HepG2 (cell line): ENCODE measurements around the gene SRXN1. TPM values are rescaled to one million over a fixed set of nuclear protein-coding genes. Genes with fewer than 3 reads are reported as not detected.

Experiments used
- ADNP ChIP-seq: sonication (generic); formaldehyde crosslinking; IDR thresholded peaks from 2 replicates; pipeline ENCODE4 v1.4.0; 2020; ENCODE audit warnings: missing genetic modification reagents
- ESRRA ChIP-seq: sonication (generic); formaldehyde crosslinking; IDR thresholded peaks from 2 replicates; pipeline ENCODE4 v1.5.1; 2020; ENCODE audit warnings: mild to moderate bottlenecking, low read depth, missing genetic modification reagents
- ETV5 ChIP-seq: IDR thresholded peaks from 2 replicates; pipeline ENCODE4 v1.6.1; 2018; ENCODE audit warnings: missing biosample characterization, missing genetic modification reagents, inconsistent platforms, borderline replicate concordance
- GPBP1L1 ChIP-seq: sonication (generic); formaldehyde crosslinking; IDR thresholded peaks from 2 replicates; pipeline ENCODE4 v1.5.0; 2020; ENCODE audit warnings: mild to moderate bottlenecking, missing genetic modification reagents
- HIVEP1 ChIP-seq: sonication (generic); formaldehyde crosslinking; IDR thresholded peaks from 2 replicates; pipeline ENCODE4 v1.4.0; 2020; ENCODE audit warnings: mild to moderate bottlenecking, missing genetic modification reagents
- HOMEZ ChIP-seq: IDR thresholded peaks from 2 replicates; pipeline ENCODE4 v1.6.1; 2016; ENCODE audit warnings: low read depth
- KLF11 ChIP-seq: IDR thresholded peaks from 2 replicates; pipeline ENCODE4 v1.6.1; 2016; ENCODE audit warnings: missing compliant biosample characterization
- PAF1 ChIP-seq: IDR thresholded peaks from 2 replicates; pipeline ENCODE4 v1.6.1; 2016; ENCODE audit warnings: missing genetic modification reagents, missing compliant biosample characterization
- PAWR ChIP-seq: sonication (generic); formaldehyde crosslinking; IDR thresholded peaks from 2 replicates; pipeline ENCODE4 v1.4.0; 2020; ENCODE audit warnings: missing genetic modification reagents, mild to moderate bottlenecking, borderline replicate concordance
- PLRG1 ChIP-seq: fragments of 450-650 bp; conservative IDR thresholded peaks from 2 replicates; pipeline ENCODE4 v1.6.1; 2016
- PTBP1 ChIP-seq: fragments of 200-400 bp; formaldehyde crosslinking; IDR thresholded peaks from 2 replicates; pipeline ENCODE4 v1.6.1; 2018; ENCODE audit warnings: low read length, low read depth; ENCODE audit not compliant: poor library complexity, severe bottlenecking
- SRSF1 ChIP-seq: fragments of 200-400 bp; formaldehyde crosslinking; optimal IDR thresholded peaks from 2 replicates; pipeline ENCODE3; 2017; ENCODE audit warnings: mild to moderate bottlenecking, low read depth, low read length, moderate library complexity
- SUZ12 ChIP-seq: fragments of 150-350 bp; IDR thresholded peaks from 2 replicates; pipeline ENCODE4 v1.6.1; 2014; ENCODE audit warnings: low read depth, low read length
- ZBTB38 ChIP-seq: sonication (generic); formaldehyde crosslinking; IDR thresholded peaks from 2 replicates; pipeline ENCODE4 v1.5.1; 2020; ENCODE audit warnings: mild to moderate bottlenecking, missing genetic modification reagents
- ZC3H4 ChIP-seq: sonication (generic); formaldehyde crosslinking; IDR thresholded peaks from 2 replicates; pipeline ENCODE4 v1.4.0; 2020; ENCODE audit warnings: missing genetic modification reagents, borderline replicate concordance
- ZFX ChIP-seq: sonication (generic); formaldehyde crosslinking; IDR thresholded peaks from 2 replicates; pipeline ENCODE4 v1.4.0; 2020; ENCODE audit warnings: mild to moderate bottlenecking, low read depth, missing genetic modification reagents, moderate library complexity
- ZMAT3 ChIP-seq: sonication (generic); formaldehyde crosslinking; conservative IDR thresholded peaks from 2 replicates; pipeline ENCODE4 v1.7.0; 2021; ENCODE audit warnings: missing genetic modification reagents
- ZNF17 ChIP-seq: sonication (generic); formaldehyde crosslinking; IDR thresholded peaks from 2 replicates; pipeline ENCODE4 v1.5.0; 2020; ENCODE audit warnings: mild to moderate bottlenecking, missing genetic modification reagents
- ZNF333 ChIP-seq: sonication (generic); formaldehyde crosslinking; IDR thresholded peaks from 2 replicates; pipeline ENCODE4 v1.4.0; 2020; ENCODE audit warnings: mild to moderate bottlenecking, missing genetic modification reagents, borderline replicate concordance
- ZSCAN29 ChIP-seq: sonication (generic); formaldehyde crosslinking; conservative IDR thresholded peaks from 2 replicates; pipeline ENCODE4 v1.4.0; 2020; ENCODE audit warnings: mild to moderate bottlenecking, missing genetic modification reagents
- polyA plus RNA-seq, 8 experiments: library from polyadenylated mRNA; depleted of rRNA in 3 of 8; stranded (reverse) in 7 of 8; unstranded in 1 of 8; fragments of >200 nt; fragmentation: Illumina TruSeq in 4 of 8; extraction: Trizol in 4 of 8; gene quantifications; 2 replicates each; pipeline versions ENCODE4 v1.2.1 to v1.2.3, GENCODE V29; 2011 to 2016; ENCODE audit warnings: low read depth in 4 of 8, missing spikeins in 1 of 8, mixed read lengths in 1 of 8; ENCODE audit not compliant: insufficient read depth in 1 of 8
- total RNA-seq, 5 experiments: library from RNA; depleted of rRNA; stranded (reverse); fragments of >200 nt; fragmentation: Illumina TruSeq; extraction: Trizol; gene quantifications; 2 replicates each; pipeline ENCODE4 v1.2.3, GENCODE V29; 2016; ENCODE audit warnings: low read depth in 1 of 5
- TF ChIP-seq, protein P1 (sequence below): sonication (generic); formaldehyde crosslinking; IDR thresholded peaks from 2 replicates; pipeline ENCODE4 v1.8.0; 2023; ENCODE audit warnings: mild to moderate bottlenecking, missing genetic modification reagents
- TF ChIP-seq, protein P2 (sequence below): sonication (generic); formaldehyde crosslinking; IDR thresholded peaks from 2 replicates; pipeline ENCODE4 v1.4.0; 2020; ENCODE audit warnings: missing genetic modification reagents

Gene SRXN1
- total and polyA plus RNA-seq, 2 of the 13 experiments (the other 11 are each of a cell fraction or from before 2014, with no cell fraction given): 29.9 to 87.7 TPM

DNA sequence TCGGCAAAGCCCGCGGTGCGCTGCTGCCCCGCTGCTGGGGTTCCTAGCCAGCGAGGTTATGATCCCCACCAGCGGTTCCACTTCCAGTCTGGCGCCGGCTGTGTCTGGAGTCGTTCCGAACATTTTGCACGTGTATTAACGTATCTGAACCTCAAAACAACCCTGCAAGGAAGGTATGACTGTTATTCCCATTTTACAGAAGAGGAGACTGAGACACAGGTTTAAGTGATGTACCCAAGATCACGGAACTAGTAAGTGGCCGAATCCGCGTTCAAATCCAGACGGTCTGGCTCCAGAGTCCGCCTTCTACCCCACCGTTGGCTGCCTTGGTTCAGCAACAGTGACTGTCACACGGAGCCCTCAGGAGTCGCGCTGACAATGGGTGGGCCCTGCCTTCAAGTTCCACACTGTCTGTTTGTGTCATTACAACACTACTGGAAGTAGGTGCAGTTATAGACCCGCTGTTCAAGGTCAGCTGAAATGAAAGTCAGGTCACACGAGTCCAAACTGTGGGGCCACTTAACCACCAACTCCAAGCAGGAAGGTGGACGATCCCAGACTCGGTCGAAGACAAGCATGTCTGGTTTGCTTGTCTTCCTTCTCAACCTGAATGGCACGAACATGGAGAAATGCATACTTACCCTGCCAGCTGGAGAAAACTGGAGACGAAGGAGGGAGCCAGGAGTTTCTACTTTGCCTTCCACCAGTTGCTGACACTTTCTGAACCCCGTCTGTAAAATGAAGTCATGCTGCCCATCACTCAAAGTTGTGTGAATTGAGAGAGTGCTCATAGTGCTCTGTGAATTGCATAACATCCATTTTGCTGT lies 803 bp upstream of the SRXN1 start (continued):
- TF ChIP-seq PAF1 (CRISPR knock-in tag) (no peak), HIVEP1 (peak; percentile 86), SRSF1 (peak; percentile 27), SUZ12 (no peak), ZFX (CRISPR knock-in tag) (no peak), ZSCAN29 (CRISPR knock-in tag) (0 out of 2 replicates have a peak, but pooled peaks have one; percentile 12), ZMAT3 (CRISPR knock-in tag) (no peak), ESRRA (CRISPR knock-in tag) (peak; percentile 81), KLF11 (CRISPR knock-in tag) (no peak), ZC3H4 (CRISPR knock-in tag) (no peak; the same call in 1 of the 2 replicates), PAWR (CRISPR knock-in tag) (no peak), ZBTB38 (CRISPR knock-in tag) (no peak), GPBP1L1 (CRISPR knock-in tag) (no peak), ZNF333 (CRISPR knock-in tag) (no peak), ADNP (peak; percentile 98), PTBP1 (no peak), PLRG1 (no peak), HOMEZ (CRISPR knock-in tag) (no peak), ETV5 (CRISPR knock-in tag) (peak; percentile 6; the same call in 1 of the 2 replicates), ZNF17 (CRISPR knock-in tag) (no peak)
- TF ChIP-seq, protein P1, sequence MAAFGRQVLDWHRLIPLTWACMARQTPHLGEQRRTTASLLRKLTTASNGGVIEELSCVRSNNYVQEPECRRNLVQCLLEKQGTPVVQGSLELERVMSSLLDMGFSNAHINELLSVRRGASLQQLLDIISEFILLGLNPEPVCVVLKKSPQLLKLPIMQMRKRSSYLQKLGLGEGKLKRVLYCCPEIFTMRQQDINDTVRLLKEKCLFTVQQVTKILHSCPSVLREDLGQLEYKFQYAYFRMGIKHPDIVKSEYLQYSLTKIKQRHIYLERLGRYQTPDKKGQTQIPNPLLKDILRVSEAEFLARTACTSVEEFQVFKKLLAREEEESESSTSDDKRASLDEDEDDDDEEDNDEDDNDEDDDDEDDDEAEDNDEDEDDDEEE (CRISPR knock-in tag): no peak
- TF ChIP-seq, protein P2, sequence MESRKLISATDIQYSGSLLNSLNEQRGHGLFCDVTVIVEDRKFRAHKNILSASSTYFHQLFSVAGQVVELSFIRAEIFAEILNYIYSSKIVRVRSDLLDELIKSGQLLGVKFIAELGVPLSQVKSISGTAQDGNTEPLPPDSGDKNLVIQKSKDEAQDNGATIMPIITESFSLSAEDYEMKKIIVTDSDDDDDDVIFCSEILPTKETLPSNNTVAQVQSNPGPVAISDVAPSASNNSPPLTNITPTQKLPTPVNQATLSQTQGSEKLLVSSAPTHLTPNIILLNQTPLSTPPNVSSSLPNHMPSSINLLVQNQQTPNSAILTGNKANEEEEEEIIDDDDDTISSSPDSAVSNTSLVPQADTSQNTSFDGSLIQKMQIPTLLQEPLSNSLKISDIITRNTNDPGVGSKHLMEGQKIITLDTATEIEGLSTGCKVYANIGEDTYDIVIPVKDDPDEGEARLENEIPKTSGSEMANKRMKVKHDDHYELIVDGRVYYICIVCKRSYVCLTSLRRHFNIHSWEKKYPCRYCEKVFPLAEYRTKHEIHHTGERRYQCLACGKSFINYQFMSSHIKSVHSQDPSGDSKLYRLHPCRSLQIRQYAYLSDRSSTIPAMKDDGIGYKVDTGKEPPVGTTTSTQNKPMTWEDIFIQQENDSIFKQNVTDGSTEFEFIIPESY: 0 out of 2 replicates have a peak, but pooled peaks have one; percentile 19
